Measurements from ENCODE around the gene DNAJC30.

- no peak for TF ChIP-seq POLR2AphosphoS5 (IDR thresholded peaks at IDR 0.05)
- TF ChIP-seq, protein P1, sequence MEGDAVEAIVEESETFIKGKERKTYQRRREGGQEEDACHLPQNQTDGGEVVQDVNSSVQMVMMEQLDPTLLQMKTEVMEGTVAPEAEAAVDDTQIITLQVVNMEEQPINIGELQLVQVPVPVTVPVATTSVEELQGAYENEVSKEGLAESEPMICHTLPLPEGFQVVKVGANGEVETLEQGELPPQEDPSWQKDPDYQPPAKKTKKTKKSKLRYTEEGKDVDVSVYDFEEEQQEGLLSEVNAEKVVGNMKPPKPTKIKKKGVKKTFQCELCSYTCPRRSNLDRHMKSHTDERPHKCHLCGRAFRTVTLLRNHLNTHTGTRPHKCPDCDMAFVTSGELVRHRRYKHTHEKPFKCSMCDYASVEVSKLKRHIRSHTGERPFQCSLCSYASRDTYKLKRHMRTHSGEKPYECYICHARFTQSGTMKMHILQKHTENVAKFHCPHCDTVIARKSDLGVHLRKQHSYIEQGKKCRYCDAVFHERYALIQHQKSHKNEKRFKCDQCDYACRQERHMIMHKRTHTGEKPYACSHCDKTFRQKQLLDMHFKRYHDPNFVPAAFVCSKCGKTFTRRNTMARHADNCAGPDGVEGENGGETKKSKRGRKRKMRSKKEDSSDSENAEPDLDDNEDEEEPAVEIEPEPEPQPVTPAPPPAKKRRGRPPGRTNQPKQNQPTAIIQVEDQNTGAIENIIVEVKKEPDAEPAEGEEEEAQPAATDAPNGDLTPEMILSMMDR (IDR thresholded peaks at IDR 0.05) = no peak
Measured at GRCh38 chr7:73678862-73679261, 4.4 kb downstream of the DNAJC30 start.

Data from transverse colon (tissue), 4 donors.